MCF 10A (cell line): Measurements from ENCODE around the gene TMUB1. TPM values are rescaled to one million over a fixed set of nuclear protein-coding genes. Genes with fewer than 3 reads are reported as not detected.
A peak's percentile ranks its signal among the peaks of the same experiment; 100 is the strongest.

Source experiments
- BruUV-seq: library from RNA; stranded (reverse); fragments of 400-500 nt; replicated peaks from 2 replicates; lab custom pipeline; 2021; lab: Mats Ljungman, UMichigan
- CTCF ChIA-PET: fragments of 300-600 bp; sonication (Branson Sonifier 250); formaldehyde crosslinking; extraction: SDS; loops from one replicate; lab custom pipeline; 2021; ENCODE audit warnings: antibody characterized with exemption, inconsistent platforms; lab: Yijun Ruan, JAX
- POLR2A ChIA-PET: fragments of 300-600, 350-650 bp; sonication (Branson Sonifier 250); formaldehyde crosslinking; extraction: SDS; loops from one replicate; lab custom pipeline; 2020; ENCODE audit warnings: antibody characterized with exemption, inconsistent platforms; lab: Yijun Ruan, JAX
- DNase-seq: peaks from one replicate; pipeline ENCODE4 v3.0.0-alpha.2; 2018; ENCODE audit not compliant: unreplicated experiment
- H3K27ac Mint-ChIP-seq: one replicate; pipeline ENCODE4 v1.8.0; 2022; ENCODE audit warnings: mild to moderate bottlenecking, low read depth, mixed read lengths; ENCODE audit not compliant: unreplicated experiment
- H3K27me3 Mint-ChIP-seq: one replicate; pipeline ENCODE4 v1.8.0; 2022; ENCODE audit warnings: mixed read lengths; ENCODE audit not compliant: insufficient read depth, unreplicated experiment
- H3K36me3 Mint-ChIP-seq: one replicate; pipeline ENCODE4 v1.8.0; 2022; ENCODE audit warnings: mild to moderate bottlenecking, moderate library complexity, mixed read lengths; ENCODE audit not compliant: insufficient read depth, unreplicated experiment
- H3K4me1 Mint-ChIP-seq: one replicate; pipeline ENCODE4 v1.8.0; 2022; ENCODE audit warnings: mixed read lengths; ENCODE audit not compliant: insufficient read depth, unreplicated experiment
- H3K4me3 Mint-ChIP-seq: one replicate; pipeline ENCODE4 v1.8.0; 2022; ENCODE audit warnings: mild to moderate bottlenecking, moderate library complexity, mixed read lengths; ENCODE audit not compliant: unreplicated experiment
- H3K9me3 Mint-ChIP-seq: one replicate; pipeline ENCODE4 v1.8.0; 2022; ENCODE audit warnings: mixed read lengths; ENCODE audit not compliant: unreplicated experiment
- intact Hi-C: fragments of 100-400 bp; cut with micrococcal nuclease; formaldehyde crosslinking; loops from 2 replicates; pipeline ENCODE4 v1.14.1; 2022
- total RNA-seq: library from RNA; stranded (reverse); gene quantifications from 2 replicates; pipeline ENCODE4 v1.2.3, GENCODE V29; 2022
- TF ChIP-seq, protein P1 (sequence below): fragments of 200-600 bp; IDR thresholded peaks from one replicate; pipeline ENCODE4 v1.8.0; 2022; ENCODE audit warnings: antibody characterized with exemption, mild to moderate bottlenecking; ENCODE audit not compliant: unreplicated experiment

The TMUB1 gene
- total RNA-seq, 1 experiment from 2014 or later, result 30.1 TPM

DNA sequence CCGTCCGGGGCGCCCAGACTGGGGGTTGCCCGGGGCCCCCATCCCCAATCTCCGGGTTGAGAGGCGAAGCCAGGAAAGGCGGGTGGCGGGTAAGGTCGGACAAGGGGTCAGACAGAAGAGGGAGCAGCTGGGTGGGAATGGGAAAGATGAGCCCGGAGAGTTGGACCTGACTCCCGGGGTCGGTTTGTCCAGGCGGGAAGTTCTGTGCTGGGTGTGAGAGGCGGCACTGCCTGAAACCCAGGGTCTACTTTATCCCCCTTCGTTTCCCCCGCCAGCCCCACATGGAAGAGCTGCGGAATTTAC lies 23.2 kb downstream of the TMUB1 start:
- CTCF ChIA-PET, result interaction anchor here (0.6 to 4.6 kb wide), 9 partner anchors 11 to 161 kb away, joined by 3 to 42 read pairs (median 4); no protein-coding TSS in a partner anchor
- no peaks in the 10 kb centered on the region for H3K9me3 Mint-ChIP-seq
- intact Hi-C loops, result no loop called here
- POLR2A ChIA-PET, result interaction anchor here (1.8 to 8.4 kb wide), 4 partner anchors 13 to 53 kb away, joined by 6 to 151 read pairs (median 61); partner anchors contain the start of genes ABCB8, AGAP3, FASTK and TMUB1
- peak overlapping the region; percentile 87 for H3K27ac Mint-ChIP-seq
- peak overlapping the region; percentile 97 for H3K4me3 Mint-ChIP-seq
- BruUV-seq, result no TSS peak
- H3K36me3 Mint-ChIP-seq, result peaks cover 26% of the 10 kb centered on the region
- H3K4me1 Mint-ChIP-seq, result peaks cover 38% of the 10 kb centered on the region
- DNase-seq, result peak; percentile 39
- TF ChIP-seq, protein P1, sequence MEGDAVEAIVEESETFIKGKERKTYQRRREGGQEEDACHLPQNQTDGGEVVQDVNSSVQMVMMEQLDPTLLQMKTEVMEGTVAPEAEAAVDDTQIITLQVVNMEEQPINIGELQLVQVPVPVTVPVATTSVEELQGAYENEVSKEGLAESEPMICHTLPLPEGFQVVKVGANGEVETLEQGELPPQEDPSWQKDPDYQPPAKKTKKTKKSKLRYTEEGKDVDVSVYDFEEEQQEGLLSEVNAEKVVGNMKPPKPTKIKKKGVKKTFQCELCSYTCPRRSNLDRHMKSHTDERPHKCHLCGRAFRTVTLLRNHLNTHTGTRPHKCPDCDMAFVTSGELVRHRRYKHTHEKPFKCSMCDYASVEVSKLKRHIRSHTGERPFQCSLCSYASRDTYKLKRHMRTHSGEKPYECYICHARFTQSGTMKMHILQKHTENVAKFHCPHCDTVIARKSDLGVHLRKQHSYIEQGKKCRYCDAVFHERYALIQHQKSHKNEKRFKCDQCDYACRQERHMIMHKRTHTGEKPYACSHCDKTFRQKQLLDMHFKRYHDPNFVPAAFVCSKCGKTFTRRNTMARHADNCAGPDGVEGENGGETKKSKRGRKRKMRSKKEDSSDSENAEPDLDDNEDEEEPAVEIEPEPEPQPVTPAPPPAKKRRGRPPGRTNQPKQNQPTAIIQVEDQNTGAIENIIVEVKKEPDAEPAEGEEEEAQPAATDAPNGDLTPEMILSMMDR, result no peak
- H3K27me3 Mint-ChIP-seq, result no peaks in the 10 kb centered on the region

- H3K27ac Mint-ChIP-seq, result peak within 1 kb of the TSS; percentile 87
- H3K36me3 Mint-ChIP-seq, result peaks cover 20% of the 10 kb centered on the region
- DNase-seq, result peak; percentile 70
- intact Hi-C loops, result loop anchor here (1.0 kb wide), 1 partner anchor 21 kb away; the partner anchor contains the start of gene FASTK
- TF ChIP-seq, protein P1, result peak; percentile 54
- BruUV-seq, result no TSS peak
- ChIA-PET POLR2A (interaction anchor here (1.8 to 8.4 kb wide), 4 partner anchors 13 to 53 kb away, joined by 6 to 151 read pairs (median 61); partner anchors contain the start of genes ABCB8, AGAP3, FASTK and TMUB1), CTCF (interaction anchor here (0.6 to 4.6 kb wide), 8 partner anchors 18 to 84 kb away, joined by 3 to 42 read pairs (median 4); no protein-coding TSS in a partner anchor)
- H3K9me3 Mint-ChIP-seq, result no peaks in the 10 kb centered on the region
- H3K27me3 Mint-ChIP-seq, result no peaks in the 10 kb centered on the region
- peak within 1 kb of the TSS; percentile 97 for H3K4me3 Mint-ChIP-seq
- H3K4me1 Mint-ChIP-seq, result peaks cover 38% of the 10 kb centered on the region
Measured at GRCh38 chr7:151059367-151060112, 23.8 kb downstream of the TMUB1 start, which contains the start of gene SLC4A2. Gene SLC4A2 (plus strand): TSS chr7:151059589. CDS start chr7:151061988, 2,399 bp downstream.

- peak overlapping the region; percentile 87 for H3K27ac Mint-ChIP-seq
Measured at GRCh38 chr7:151058781-151059366, 24.4 kb downstream of the TMUB1 start.

More at GRCh38 chr7:151058781-151059366, 24.4 kb downstream of the TMUB1 start:
- peak overlapping the region; percentile 97 for H3K4me3 Mint-ChIP-seq
- DNase-seq, result peak; percentile 22
- H3K4me1 Mint-ChIP-seq, result peaks cover 38% of the 10 kb centered on the region
- POLR2A ChIA-PET, result interaction anchor here (1.1 to 8.4 kb wide), 5 partner anchors 12 to 54 kb away, joined by 4 to 151 read pairs (median 42); partner anchors contain the start of genes ABCB8, AGAP3, FASTK and TMUB1
- H3K36me3 Mint-ChIP-seq, result peaks cover 15% of the 10 kb centered on the region
- H3K9me3 Mint-ChIP-seq, result no peaks in the 10 kb centered on the region
- BruUV-seq, result no TSS peak
- CTCF ChIA-PET, result interaction anchor here (0.7 to 3.3 kb wide), 3 partner anchors 26 to 53 kb away, joined by 3 to 21 read pairs (median 11); no protein-coding TSS in a partner anchor
- H3K27me3 Mint-ChIP-seq, result no peaks in the 10 kb centered on the region
- intact Hi-C loops, result loop anchor here (1.0 kb wide), 4 partner anchors 21 to 52 kb away; partner anchors contain the start of genes ABCB8 and FASTK
- TF ChIP-seq, protein P1, result no peak
